Lower leg skin (tissue), 4 donors: ENCODE data around the gene GNB1L. TPM values are rescaled to one million over a fixed set of nuclear protein-coding genes. Genes with fewer than 3 reads are reported as not detected.
A peak's percentile ranks its signal among the peaks of the same experiment; 100 is the strongest.

Experiments
- DNase-seq, 2 donors: peaks; one replicate each; pipeline ENCODE4 v3.0.0-alpha.2; 2019; ENCODE audit warnings: low spot score in 2 of 2
- H3K4me3 ChIP-seq: fragments of 200-600 bp; sonication (generic); 2 replicates; pipeline ENCODE4 v1.5.1; 2017; ENCODE audit warnings: mild to moderate bottlenecking, low read depth; ENCODE audit not compliant: poor library complexity, severe bottlenecking
- POLR2A ChIP-seq, 2 donors: fragments of 450-650 bp; IDR thresholded peaks; one replicate each; pipeline ENCODE4 v1.6.1; 2016 to 2017; ENCODE audit warnings: antibody characterized with exemption in 2 of 2, mild to moderate bottlenecking in 1 of 2, moderate library complexity in 1 of 2
- WGBS, 2 donors: methylation state at CpG; one replicate each; pipeline ENCODE4 v1.1.5; 2018; 5-methylcytosine and 5-hydroxymethylcytosine counted together
- intact Hi-C: fragments of 100-400 bp; cut with DNase I; formaldehyde crosslinking; loops from one replicate; pipeline ENCODE4 v1.15.0; 2023; ENCODE audit warnings: low total_unique reads
- total RNA-seq, 4 donors: library from RNA; depleted of rRNA; stranded (reverse); fragments of >200 nt; gene quantifications; one replicate each; pipeline ENCODE4 v1.1.0, GENCODE V29; 2016
- TF ChIP-seq, protein P1 (sequence below), 3 donors: fragments of 450-650 bp; IDR thresholded peaks; one replicate each; pipeline ENCODE4 v1.5.1; 2016; ENCODE audit warnings: antibody characterized with exemption in 3 of 3, mild to moderate bottlenecking in 3 of 3, moderate library complexity in 2 of 3

GNB1L gene
- total RNA-seq, 4 donors from 2014 or later: 10.0 to 16.2 (median 11.2) TPM

DNA sequence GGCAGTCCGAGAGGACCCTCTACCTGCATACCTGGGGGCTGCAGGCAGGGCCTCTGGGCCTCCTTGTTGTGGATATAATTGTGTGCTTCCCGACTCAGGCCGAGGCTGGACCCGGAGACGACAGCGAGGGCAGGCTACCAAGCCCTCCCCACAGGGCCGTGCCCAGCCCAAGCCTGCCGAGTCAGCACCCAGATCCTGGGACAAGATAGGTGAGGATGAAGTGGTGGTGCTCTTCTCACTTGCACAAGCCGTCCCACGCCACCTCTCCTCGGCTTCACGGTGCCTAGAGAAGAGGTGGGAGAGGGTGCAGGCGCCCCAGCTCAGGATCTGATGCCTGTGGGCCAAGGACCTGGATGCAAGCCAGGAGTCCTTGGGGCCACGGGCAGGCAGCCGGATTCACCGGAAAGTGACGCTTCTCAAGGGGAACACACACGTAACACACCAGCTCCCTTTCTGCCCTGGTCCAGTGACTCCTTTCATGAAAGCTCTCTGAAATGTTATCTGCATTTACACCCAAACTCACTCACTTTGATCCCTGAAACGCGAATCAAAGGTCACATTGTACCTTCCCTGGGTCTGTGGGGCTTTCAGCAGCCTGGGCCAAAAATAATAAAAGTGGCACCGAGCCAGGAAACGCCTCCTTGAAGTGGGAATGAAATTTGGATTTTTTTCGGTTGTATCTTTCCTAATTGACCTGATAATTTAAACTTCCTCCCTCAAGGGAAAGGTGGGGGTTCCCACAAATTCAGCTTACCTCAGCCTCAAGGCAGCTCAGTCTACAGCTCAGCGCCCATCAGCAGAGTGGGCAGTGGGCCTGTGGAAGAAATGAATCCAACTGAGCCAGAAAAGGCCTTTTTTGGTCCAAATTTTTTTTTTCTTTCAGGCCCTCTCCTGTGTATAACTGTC is 1.1 kb upstream of the GNB1L start:
- WGBS, 2 donors: 4 to 6% methylated on average over 16 to 23 of the region's 24 CpGs
- TF ChIP-seq, protein P1, sequence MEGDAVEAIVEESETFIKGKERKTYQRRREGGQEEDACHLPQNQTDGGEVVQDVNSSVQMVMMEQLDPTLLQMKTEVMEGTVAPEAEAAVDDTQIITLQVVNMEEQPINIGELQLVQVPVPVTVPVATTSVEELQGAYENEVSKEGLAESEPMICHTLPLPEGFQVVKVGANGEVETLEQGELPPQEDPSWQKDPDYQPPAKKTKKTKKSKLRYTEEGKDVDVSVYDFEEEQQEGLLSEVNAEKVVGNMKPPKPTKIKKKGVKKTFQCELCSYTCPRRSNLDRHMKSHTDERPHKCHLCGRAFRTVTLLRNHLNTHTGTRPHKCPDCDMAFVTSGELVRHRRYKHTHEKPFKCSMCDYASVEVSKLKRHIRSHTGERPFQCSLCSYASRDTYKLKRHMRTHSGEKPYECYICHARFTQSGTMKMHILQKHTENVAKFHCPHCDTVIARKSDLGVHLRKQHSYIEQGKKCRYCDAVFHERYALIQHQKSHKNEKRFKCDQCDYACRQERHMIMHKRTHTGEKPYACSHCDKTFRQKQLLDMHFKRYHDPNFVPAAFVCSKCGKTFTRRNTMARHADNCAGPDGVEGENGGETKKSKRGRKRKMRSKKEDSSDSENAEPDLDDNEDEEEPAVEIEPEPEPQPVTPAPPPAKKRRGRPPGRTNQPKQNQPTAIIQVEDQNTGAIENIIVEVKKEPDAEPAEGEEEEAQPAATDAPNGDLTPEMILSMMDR (IDR thresholded peaks at IDR 0.05): no peak
- TF ChIP-seq POLR2A (IDR thresholded peaks at IDR 0.05): no peak
- DNase-seq: peak; percentile 36 to 91
- peak overlapping the region; percentile 54 for H3K4me3 ChIP-seq
- intact Hi-C loops: no loop called here

- peak; percentile 25 to 85 for DNase-seq
- 1 to 6% methylated on average over 9 to 41 of the region's 49 CpGs for WGBS, 2 donors
- TF ChIP-seq, protein P1 (IDR thresholded peaks at IDR 0.05): no peak
- TF ChIP-seq POLR2A (IDR thresholded peaks at IDR 0.05): no peak
- peak overlapping the region; percentile 86 for H3K4me3 ChIP-seq
- intact Hi-C loops: no loop called here
These were observed 546 bp downstream of the GNB1L start for GRCh38 chr22:19853879-19854777.

DNA sequence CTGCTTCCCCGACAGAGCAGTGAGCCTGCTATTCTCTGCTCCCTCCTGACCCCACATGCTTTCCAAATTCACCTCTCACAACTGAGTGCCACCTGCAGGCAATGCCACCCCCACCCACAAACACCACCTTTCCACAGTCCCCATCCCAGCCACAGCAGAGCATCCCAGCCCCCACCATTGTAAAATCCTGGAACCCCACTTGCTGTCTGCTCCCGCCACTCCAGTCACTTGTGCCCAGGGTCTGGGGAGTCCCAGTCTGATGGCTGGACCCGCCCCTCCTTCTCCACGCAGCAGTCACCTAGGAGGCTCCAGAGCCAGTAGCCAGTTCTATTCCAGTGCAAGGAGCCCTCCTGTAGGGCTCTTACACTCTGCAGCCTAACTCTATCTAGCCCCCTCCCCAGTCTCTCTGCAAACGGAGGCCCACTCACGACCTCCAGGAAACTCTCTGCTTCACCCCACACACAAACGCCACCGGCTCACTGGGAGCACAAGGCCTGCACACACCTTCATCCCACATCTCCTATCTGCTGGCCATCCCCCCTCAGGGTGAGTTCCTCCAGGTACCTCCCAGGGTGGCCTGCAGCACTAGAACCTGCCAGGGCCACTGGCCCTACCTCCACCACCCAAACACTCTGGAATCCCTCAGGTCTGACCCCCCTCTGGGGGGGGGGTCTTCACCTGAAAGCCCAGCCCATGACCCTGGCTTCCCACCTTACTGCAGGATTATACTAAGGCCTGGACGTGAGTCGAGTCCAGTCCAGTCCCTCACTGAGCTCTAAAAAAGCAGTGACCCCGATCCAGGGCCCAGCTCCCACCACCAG is 1.4 kb downstream of the GNB1L start:
- H3K4me3 ChIP-seq: peak overlapping the region; percentile 86
- intact Hi-C loops: no loop called here
- TF ChIP-seq POLR2A (IDR thresholded peaks at IDR 0.05): no peak
- TF ChIP-seq, protein P1 (IDR thresholded peaks at IDR 0.05): no peak
- 33 to 34% methylated on average over 11 of the region's 11 CpGs for WGBS, 2 donors
- DNase-seq: peak in 1 of 2 donors; percentile 14

DNA sequence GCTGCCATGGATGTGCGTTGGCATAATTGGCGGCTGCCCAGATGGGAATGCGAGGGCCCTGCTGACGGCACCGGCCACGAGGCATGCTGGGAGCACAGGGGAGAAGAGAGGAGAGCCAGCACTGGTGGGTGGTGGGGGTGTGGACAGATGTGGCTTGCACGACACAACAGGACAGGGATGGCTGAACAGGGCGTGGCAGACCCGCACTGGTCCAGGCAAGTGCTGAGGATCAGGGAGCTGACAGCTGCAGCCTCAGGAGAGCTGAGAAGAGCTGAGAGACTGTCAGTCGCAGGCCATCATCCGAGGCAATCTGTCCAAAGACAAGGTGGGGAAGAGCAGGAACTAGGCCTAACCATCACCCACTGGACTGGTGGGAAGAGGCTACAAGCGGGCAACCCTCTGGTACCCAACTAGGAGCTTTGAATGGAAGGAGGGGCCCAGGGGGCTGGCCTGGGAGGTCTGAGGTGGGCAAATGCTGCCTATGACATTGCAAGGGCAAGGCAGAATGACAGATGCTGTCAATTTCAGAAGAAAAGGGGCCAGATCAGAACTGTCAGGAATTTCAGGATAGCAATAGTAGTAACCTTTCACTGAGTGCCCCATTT is 2.4 kb downstream of the GNB1L start:
- DNase-seq: peak in 1 of 2 donors; percentile 17
- intact Hi-C loops: no loop called here
- WGBS, 2 donors: 55 to 56% methylated on average over 11 to 12 of the region's 12 CpGs

More for the DNA sequence above, 2.4 kb downstream of the GNB1L start:
- no peak overlapping the region for H3K4me3 ChIP-seq
- TF ChIP-seq POLR2A (IDR thresholded peaks at IDR 0.05): no peak
- TF ChIP-seq, protein P1 (IDR thresholded peaks at IDR 0.05): no peak
